Measurements from ENCODE around the gene PLEKHA4.

GRCh38 chr19:48826606-48827020 is 41.8 kb downstream of the PLEKHA4 start:
- TF ChIP-seq GATA2 (IDR thresholded peaks at IDR 0.05; ENCODE audit: low read depth, low read length) (no peak), GATA3 (IDR thresholded peaks at IDR 0.05; ENCODE audit: low read depth, low read length) (no peak)
